Amniotic stem cell (primary cell): ENCODE measurements around the gene DHX30.
"Not testable (repeated sequence)": the region's sequence is repeated elsewhere in the genome, so short reads cannot be mapped to it uniquely, and the experiment has no call there.

Experiments used
- DNase-seq: peaks from one replicate; lab custom pipeline; 2025; lab: John Stamatoyannopoulos, UW

Gene DHX30

DNA sequence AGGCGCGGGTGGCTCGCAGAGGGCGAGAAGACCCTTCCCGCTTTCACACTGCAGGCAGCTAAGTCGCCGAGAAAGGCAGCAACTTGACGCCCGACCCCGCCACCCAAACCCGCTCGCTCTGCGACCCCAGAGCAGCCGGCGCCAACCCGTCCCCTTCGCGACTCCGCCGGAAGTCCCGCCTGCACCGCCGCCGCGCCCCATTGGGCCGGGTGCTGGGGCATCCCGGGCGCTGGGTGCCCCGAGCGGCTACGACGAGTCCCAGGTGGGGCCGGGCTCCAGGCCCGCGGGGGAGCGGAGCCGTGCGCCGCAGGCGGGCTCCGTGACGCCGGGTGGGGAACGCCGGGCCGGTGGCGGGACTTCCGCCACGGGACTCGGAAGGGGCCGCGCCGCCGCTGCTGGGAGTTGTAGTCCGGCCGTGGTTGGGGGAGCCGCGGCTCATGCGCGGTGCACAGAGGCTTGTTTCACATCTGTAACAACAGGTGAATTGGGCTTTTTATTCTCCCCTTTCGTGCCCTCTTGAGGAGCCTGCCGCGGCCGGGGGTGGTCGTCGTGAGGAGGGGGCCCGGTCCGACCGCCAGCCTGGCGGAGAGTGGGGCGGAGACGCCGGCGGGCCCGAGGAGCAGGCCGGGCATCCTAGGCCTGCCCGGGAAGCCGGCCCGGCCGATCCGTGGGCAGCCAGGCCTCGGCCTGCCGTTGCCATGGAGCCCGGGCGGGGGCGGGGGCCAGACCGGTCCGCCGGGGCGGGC is at the start of gene DHX30:
DHX30 (plus strand) TSS at position 405 of the 746 bp plus-strand sequence. CDS start 7,546 bp downstream, outside the sequence.
- peak; percentile 88 for DNase-seq

- DNase-seq: no peak
Observed at GRCh38 chr3:47758261-47759025, 44.5 kb upstream of the DHX30 start.

DNA sequence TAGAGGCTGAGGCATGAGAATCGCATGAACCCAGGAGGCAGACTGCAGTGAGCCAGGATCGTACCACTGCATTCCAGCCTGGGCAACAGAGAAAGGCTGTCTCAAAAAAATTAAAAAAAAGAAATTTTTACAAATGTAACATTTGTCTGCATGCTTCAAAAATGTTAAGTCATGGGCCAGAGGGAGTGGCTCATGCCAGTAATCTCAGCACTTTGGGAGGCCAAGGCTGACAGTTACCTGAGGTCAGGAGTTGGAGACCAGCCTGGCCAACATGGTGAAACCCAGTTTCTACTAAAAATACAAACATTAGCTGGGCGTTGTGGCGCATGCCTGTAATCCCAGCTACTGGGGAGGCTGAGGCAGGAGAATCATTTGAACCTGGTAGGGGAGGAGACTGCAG is 42.7 kb upstream of the DHX30 start:
- not testable (repeated sequence) for DNase-seq

- no peak for DNase-seq
Observed at GRCh38 chr3:47761046-47761445, 41.9 kb upstream of the DHX30 start.

GRCh38 chr3:47762233-47762632 is 40.7 kb upstream of the DHX30 start:
- no peak for DNase-seq

- DNase-seq: no peak
Observed at GRCh38 chr3:47766186-47766585, 36.8 kb upstream of the DHX30 start.

DNA sequence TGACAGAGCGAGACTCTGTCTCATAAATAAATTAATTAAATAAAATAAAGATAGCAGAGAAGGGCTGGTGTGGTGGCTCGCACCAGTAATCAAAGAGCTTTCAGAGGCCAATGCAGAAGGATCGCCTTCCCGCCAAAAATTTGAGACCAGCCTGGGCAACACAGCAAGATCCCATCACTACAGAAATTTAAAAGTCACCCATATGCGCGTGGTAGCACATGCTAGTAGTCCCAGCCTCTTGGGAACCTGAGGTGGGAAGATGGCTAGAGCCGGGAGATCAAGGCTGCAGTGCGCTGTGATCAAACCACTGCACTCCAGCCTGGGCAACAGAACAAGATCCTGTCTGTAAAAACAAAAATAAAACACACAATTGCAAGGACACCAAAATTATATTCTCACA is 30.9 kb upstream of the DHX30 start:
- no peak for DNase-seq

- DNase-seq: no peak
Observed at GRCh38 chr3:47772788-47773187, 30.1 kb upstream of the DHX30 start.

GRCh38 chr3:47778746-47779145 is 24.2 kb upstream of the DHX30 start:
- no peak for DNase-seq

- no peak for DNase-seq
Observed at GRCh38 chr3:47780741-47781684, 21.9 kb upstream of the DHX30 start.

DNA sequence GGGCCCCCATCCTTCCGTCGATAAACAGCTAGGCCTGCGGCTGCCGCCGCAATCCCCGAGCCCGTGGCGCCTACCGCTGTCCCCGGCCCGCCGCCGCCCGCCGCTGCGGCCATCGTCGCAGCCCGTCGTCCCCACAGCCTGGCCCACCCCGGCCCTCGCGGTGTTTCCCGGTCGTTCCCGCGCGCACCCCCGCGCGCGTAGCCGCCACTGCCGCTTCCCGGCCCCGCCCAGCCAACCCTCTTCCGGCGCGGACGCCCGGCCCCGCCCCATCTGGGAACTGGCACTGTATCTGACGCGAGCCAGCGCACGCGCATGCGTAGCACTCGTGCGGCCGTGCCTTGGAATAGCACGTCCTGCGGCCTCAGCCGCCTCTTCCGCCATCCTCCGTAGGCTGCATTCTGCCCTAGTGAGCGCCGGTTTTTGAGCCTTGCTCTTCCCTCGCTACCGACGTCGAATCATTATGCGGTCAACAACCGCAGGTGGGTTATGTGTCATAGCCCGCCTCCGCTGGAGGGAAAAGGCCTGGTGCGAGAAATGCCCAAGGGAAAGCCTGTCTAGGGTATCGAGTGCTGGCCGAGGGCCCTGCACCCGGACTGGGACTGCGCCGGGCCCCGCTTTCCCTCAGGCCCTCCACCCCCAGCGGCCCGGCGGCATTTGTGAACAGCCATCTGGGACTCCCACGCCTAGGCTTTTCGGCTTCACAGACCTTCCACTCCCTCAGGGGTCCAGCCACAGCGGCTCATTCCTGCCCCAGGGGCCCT is 21.1 kb upstream of the DHX30 start, which contains the start of gene SMARCC1:
SMARCC1 (minus strand) TSS at position 209 of the 761 bp plus-strand sequence; CDS start at position 113, 96 bp downstream.
- peak; percentile 96 for DNase-seq

DNA sequence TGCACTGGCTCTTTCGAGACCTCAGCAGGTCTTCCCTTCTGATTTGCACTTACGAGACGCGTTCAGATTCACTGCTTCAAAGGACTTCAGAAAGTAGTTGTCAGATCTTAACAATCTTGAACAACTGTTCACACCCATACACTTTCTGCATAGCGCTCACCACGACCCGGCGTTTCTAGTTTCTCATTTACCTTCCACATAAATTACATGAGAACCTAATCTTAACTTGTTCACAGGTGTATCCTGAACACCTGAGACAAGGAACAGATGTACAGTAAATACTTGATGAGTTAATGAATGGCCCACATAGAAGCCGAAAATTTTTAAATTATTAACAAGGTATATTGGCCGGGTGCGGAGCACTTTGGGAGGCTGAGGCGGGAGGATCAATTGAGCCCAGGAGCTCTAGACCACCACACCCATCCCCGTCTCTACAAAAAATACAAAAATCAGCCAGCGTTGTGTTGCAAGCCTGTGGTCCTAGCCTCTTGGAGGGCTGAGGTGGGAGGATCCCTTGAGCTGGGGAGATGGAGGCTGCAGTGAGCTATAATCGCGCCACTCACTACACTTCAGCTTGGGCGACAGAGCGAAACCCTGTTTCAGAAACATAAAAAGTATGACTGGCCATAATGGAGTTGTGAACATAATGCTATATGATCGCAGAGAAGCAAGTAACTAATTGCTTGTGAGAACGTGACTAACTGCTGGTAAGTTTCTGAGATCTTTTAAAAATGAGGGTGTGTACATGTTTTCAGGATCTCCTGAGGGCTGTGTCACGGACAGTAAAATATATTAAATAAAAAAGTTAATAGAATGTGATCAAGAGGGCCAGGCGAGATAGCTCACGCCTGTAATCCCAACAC is 20.3 kb upstream of the DHX30 start:
- no peak for DNase-seq

GRCh38 chr3:47783673-47784072 is 19.3 kb upstream of the DHX30 start:
- no peak for DNase-seq

- DNase-seq: no peak
Observed at GRCh38 chr3:47791193-47791855, 11.6 kb upstream of the DHX30 start.

DNA sequence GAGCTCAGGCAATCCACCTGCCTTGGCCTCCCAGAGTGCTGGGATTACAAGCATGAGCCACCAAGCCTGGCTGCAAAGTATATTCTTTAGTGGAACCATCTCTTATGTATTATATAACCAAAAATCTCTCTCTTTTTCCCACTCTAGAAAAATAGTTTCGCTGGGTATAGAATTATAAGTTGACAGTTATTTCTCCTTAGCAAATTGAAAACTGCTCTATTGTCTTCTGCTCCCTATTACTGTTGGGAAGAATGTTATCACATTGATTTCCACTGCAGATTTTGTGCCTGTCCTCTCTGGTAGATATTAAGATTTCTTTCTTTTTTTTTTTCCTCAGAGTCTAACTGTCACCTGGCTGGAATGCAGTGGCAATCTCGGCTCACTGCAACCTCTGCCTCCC is 10.2 kb upstream of the DHX30 start:
- no peak for DNase-seq

- no peak for DNase-seq
Observed at GRCh38 chr3:47794544-47794943, 8.4 kb upstream of the DHX30 start.

GRCh38 chr3:47799733-47800132 is 3.2 kb upstream of the DHX30 start:
- no peak for DNase-seq

DNA sequence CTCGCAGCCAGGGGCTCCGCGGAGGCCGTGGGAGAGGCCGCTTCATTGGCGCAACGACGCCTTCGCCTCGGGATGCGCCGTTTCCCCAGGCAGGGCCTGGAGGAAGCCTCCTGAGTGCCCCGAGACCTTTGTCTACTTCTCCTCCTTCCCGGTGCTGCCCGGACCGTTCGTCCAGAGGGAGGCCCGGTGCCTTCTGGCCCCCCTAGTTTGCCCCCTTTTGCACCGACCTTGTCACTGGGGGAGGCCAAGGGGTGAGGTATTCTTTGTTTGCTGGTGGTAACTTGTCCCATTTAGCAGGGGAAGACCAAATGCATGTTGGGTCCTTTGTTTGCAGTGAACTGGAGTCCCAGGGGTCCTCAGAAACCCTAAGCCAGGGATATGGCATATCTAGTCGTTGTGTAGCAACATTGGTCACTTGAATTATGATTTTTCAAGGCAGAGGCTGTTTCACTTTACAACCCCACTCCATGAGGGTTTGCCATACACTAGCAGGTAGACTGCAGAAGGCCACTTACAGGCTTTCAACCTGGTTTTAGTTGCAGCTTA is 615 bp downstream of the DHX30 start:
- no peak for DNase-seq

DNA sequence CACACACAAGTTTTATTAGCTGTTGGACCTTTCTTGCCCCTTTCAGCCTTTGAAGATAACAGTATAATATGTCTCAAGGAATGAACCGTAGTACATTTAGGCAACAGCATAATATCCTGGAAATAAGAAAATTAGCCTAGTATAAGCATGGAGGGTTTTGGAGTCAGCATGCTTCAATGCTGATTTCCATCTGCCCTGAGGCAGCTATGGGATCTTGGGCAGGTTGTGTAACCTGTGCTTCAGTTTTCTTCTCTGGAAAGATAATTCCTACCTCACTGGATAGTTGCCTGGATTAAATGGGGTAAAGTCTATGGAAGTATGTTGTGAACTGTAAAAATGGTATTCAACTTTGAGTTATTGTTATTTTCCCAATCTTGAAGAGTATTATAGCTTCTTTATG is 1.6 kb downstream of the DHX30 start:
- no peak for DNase-seq
